ENCODE results near the gene OPCML.

The OPCML gene

DNA sequence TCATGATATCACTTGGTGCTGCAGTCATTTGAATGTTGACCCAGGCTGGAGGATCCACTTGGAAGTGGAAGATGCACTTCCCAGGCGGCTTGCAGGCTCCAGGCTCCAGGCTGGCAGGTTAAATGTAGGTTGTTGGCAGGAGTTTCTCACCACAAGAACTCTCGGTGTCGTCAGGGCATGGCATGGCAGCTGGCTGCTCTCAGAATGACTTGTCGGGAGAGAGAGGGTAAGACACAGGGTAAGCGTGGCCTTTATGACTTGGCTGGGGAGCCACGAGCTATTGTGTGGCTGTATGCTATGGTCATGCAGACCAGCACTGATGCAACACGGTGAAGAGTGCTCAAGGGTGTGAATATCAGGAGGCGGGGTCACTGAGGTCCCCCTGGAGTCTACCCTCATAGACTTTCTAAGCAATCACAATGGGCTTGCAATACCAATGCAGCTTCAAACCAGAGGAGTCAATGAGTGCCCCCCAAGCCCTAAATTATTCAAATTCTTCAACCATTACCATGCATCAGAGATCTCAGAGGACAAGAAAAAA is 1027.7 kb downstream of the OPCML start:
- Histone ChIP-seq H3K9me3 (ENCODE audit: low read length) (no peaks in the 10 kb centered on the region), H3K36me3 (ENCODE audit: insufficient read depth, low read length) (no peaks in the 10 kb centered on the region), H3K4me3 (ENCODE audit: low read length) (no peak overlapping the region), H3K27me3 (ENCODE audit: insufficient read depth, low read length) (no peaks in the 10 kb centered on the region), H2AFZ (ENCODE audit: low read depth, low read length) (no peak overlapping the region), H3K4me1 (ENCODE audit: insufficient read depth, low read length) (no peaks in the 10 kb centered on the region)

DNA sequence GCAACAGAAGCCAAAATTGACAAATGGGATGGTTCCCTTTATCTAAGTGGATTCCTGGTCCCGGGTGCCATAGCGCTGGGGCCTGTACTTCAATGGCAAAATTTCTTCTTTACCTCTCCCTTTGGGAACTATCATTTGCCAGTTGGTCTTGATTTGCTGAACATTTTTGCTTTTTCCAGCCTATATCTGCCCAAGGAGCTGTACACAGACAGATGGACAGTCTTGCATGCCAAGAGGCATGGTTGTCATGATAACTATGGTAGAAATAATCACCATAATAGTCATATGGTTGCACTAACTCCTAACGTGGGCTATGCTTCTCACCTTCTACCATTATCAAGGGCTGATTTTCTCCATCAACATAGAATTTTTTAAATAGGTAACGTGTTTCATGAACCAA is 1030.9 kb downstream of the OPCML start:
- Histone ChIP-seq H2AFZ (ENCODE audit: low read depth, low read length) (no peak overlapping the region), H3K36me3 (ENCODE audit: insufficient read depth, low read length) (no peaks in the 10 kb centered on the region), H3K4me3 (ENCODE audit: low read length) (no peak overlapping the region), H3K4me1 (ENCODE audit: insufficient read depth, low read length) (no peaks in the 10 kb centered on the region), H3K9me3 (ENCODE audit: low read length) (no peaks in the 10 kb centered on the region), H3K27me3 (ENCODE audit: insufficient read depth, low read length) (no peaks in the 10 kb centered on the region)

DNA sequence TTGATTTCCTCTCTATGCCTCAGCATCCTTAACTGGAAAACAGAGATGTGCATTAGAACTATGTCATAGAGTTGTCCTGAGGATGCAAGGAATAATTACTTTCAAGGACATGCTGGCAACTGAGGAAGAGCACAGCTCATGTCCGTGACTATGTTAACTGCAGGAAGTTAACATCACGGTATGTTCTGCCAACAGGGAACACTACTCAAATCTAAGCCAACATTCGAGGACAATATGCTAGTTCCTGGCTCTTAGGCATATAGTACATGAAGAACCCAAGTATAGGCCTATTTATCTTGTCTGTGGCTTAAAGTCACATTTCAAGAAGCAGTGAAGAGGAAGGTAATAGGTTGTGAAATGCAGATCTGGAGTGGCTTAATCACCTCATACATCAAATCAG is 1032.6 kb downstream of the OPCML start:
- H3K4me3 ChIP-seq (ENCODE audit: low read length), result no peak overlapping the region
- no peaks in the 10 kb centered on the region for H3K4me1 ChIP-seq (ENCODE audit: insufficient read depth, low read length)
- H3K36me3 ChIP-seq (ENCODE audit: insufficient read depth, low read length), result no peaks in the 10 kb centered on the region
- H3K27me3 ChIP-seq (ENCODE audit: insufficient read depth, low read length), result no peaks in the 10 kb centered on the region
- no peak overlapping the region for H2AFZ ChIP-seq (ENCODE audit: low read depth, low read length)
- H3K9me3 ChIP-seq (ENCODE audit: low read length), result no peaks in the 10 kb centered on the region

DNA sequence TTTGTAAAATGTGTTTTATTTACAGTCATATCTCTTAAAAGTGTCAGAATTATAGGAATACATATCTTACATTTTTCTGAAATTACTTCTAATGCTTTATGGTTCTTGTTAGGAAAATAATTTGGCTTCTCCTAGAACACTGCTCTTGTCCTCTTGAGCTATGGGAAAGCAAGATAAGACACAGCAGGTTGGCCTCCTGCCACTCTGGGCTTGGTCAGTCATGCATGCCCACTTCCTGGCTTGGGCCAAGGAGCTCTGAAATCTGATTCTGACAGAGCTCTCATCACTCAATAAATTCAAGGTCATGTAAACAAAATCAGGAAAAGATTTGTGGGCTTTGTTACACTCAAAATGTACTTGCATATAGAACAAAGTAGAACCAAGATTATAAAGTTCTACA is 1036.0 kb downstream of the OPCML start:
- H3K9me3 ChIP-seq (ENCODE audit: low read length), result no peaks in the 10 kb centered on the region
- H3K27me3 ChIP-seq (ENCODE audit: insufficient read depth, low read length), result no peaks in the 10 kb centered on the region
- H3K36me3 ChIP-seq (ENCODE audit: insufficient read depth, low read length), result no peaks in the 10 kb centered on the region
- no peak overlapping the region for H3K4me3 ChIP-seq (ENCODE audit: low read length)
- no peak overlapping the region for H2AFZ ChIP-seq (ENCODE audit: low read depth, low read length)
- H3K4me1 ChIP-seq (ENCODE audit: insufficient read depth, low read length), result no peaks in the 10 kb centered on the region

DNA sequence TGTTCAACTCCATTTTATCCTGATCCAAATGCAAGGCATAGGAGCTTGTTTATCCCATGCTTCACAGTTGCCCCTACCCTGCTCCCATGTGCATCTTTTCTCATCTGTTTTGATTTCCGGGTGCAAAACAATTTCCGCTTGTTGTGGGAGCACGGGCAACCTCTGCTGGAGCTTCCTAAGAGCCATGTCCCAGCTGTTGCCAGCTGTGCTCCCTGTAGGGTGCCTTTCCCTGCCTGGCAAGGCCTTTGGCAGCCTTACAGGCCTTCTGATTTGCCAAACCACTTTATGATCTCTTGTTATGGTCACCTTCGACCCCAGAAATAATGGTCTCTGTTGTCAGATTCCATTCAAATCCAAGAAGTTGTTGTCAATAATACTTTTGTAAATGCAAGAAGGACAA is 1038.5 kb downstream of the OPCML start:
- Histone ChIP-seq H3K27me3 (ENCODE audit: insufficient read depth, low read length) (no peaks in the 10 kb centered on the region), H3K4me3 (ENCODE audit: low read length) (no peak overlapping the region), H3K36me3 (ENCODE audit: insufficient read depth, low read length) (no peaks in the 10 kb centered on the region), H2AFZ (ENCODE audit: low read depth, low read length) (no peak overlapping the region), H3K4me1 (ENCODE audit: insufficient read depth, low read length) (no peaks in the 10 kb centered on the region), H3K9me3 (ENCODE audit: low read length) (no peaks in the 10 kb centered on the region)

DNA sequence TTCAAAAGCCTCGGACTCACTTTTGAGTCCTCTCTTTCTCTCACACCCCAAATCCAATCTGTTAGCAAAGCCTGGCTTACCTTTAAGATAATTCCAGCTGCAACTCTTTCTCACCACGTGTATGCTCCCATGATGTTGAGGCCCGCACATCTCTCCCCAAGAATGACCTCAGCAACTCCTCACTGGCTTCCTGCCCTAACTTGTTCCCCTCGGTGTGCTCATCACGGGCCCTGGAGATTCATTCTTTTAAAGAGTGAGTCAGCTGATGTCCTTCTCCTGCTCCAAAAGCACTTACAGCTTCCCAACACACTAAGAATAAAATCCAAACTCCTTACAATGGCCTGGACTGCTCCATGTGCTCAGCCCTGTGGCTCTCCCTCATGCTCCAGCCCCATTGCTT is 1041.3 kb downstream of the OPCML start:
- Histone ChIP-seq H3K4me3 (ENCODE audit: low read length) (no peak overlapping the region), H3K4me1 (ENCODE audit: insufficient read depth, low read length) (no peaks in the 10 kb centered on the region), H3K27me3 (ENCODE audit: insufficient read depth, low read length) (no peaks in the 10 kb centered on the region), H3K36me3 (ENCODE audit: insufficient read depth, low read length) (no peaks in the 10 kb centered on the region), H3K9me3 (ENCODE audit: low read length) (no peaks in the 10 kb centered on the region), H2AFZ (ENCODE audit: low read depth, low read length) (no peak overlapping the region)

DNA sequence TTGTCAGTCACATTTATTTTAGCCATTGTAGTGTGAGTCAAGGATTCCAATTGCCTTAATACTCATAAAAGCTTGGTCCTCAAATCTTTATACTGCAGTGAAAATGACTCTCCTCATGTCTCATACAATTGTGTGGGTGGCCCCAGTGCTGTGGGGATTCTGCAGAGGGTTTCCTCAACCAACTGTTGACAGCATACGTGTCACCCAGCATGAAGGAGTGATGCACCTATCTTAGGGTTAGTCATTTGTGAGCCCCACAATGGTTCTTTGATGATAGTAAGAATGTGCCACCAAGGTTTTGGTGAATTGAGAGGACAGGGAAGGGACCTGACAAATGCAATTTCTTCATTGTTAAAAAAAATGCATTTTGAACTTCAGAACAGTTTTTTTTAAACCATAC is 1046.2 kb downstream of the OPCML start:
- Histone ChIP-seq H3K27me3 (ENCODE audit: insufficient read depth, low read length) (no peaks in the 10 kb centered on the region), H3K4me1 (ENCODE audit: insufficient read depth, low read length) (no peaks in the 10 kb centered on the region), H3K4me3 (ENCODE audit: low read length) (no peak overlapping the region), H3K9me3 (ENCODE audit: low read length) (no peaks in the 10 kb centered on the region), H2AFZ (ENCODE audit: low read depth, low read length) (no peak overlapping the region), H3K36me3 (ENCODE audit: insufficient read depth, low read length) (no peaks in the 10 kb centered on the region)

DNA sequence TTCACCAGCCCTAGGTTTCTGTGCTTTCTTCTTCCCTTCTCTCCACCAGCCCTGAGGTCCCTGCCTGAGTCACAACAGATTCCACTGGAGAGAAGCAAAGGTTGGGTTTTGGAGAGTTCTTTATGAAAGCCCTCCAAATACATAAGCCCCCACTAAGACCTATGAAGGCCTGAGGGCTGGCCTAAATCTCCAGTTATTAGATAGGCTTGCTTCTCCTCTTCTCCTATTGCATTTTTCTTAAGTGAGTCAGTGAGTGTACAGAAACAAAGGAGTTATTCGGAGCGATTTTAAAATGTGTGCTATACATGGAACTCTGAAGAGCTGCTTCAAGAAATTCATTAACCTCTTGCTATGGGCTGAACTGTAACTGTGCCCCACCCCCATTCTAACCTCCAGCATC is 1057.3 kb downstream of the OPCML start:
- Histone ChIP-seq H2AFZ (ENCODE audit: low read depth, low read length) (no peak overlapping the region), H3K4me1 (ENCODE audit: insufficient read depth, low read length) (no peaks in the 10 kb centered on the region), H3K27me3 (ENCODE audit: insufficient read depth, low read length) (no peaks in the 10 kb centered on the region), H3K4me3 (ENCODE audit: low read length) (no peak overlapping the region), H3K9me3 (ENCODE audit: low read length) (no peaks in the 10 kb centered on the region), H3K36me3 (ENCODE audit: insufficient read depth, low read length) (no peaks in the 10 kb centered on the region)

DNA sequence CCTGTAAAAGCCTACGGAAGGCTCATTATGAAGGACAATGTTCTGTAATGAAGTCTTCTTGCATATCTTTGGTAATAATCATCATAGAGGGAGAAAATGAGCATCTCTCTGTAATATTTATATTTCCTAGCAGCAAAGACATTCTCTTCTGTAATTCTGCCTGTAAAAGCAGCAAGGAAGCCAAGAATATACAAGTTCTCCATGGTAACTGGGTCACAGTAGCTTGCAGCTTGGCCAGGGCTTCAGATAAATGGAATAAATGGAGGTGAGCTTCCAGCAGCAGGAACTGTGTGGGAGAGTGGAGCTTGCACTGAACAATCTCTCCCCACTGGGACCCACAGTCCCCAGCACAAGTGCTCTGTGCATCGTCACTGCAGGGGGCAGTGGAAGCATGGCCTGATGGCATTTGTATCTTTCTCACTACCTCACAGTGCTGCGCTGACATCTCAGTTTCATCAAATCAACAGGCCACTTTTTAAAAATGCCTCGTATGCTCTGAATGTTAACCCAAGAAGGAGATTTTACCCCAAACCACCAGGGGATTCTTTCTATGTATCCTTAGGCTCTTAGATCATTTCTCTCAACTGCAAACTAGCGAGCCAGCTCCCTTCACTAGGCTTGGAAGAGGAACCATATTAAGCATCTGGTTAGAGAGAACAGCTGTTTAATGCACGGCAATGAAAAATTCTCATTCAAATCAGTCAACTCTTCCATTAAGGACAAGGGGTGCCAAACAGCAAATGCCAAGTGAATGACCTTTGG is 1059.7 kb downstream of the OPCML start:
- H3K4me1 ChIP-seq (ENCODE audit: insufficient read depth, low read length), result no peaks in the 10 kb centered on the region
- no peak overlapping the region for H3K4me3 ChIP-seq (ENCODE audit: low read length)
- no peak overlapping the region for H2AFZ ChIP-seq (ENCODE audit: low read depth, low read length)
- no peaks in the 10 kb centered on the region for H3K36me3 ChIP-seq (ENCODE audit: insufficient read depth, low read length)
- H3K9me3 ChIP-seq (ENCODE audit: low read length), result no peaks in the 10 kb centered on the region
- H3K27me3 ChIP-seq (ENCODE audit: insufficient read depth, low read length), result no peaks in the 10 kb centered on the region

DNA sequence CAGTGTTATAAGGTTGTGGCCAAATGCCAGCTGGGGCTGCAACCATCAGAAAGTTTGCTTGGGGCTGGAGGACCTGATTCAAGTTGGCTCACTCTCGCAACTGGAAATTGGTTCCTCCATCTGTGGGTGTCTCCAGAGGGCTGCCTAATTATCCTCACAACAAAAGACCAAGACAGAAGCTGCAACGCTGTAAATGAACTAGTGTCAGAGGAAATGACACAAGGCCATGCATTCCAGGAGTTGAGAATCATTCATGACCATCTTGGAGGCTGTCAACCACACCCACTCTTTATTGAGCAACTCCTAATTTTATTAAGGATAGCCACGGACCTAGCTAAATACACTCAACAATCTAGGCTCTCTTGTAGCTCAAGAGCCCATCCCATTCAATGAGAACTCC is 1060.8 kb downstream of the OPCML start:
- H3K4me1 ChIP-seq (ENCODE audit: insufficient read depth, low read length), result no peaks in the 10 kb centered on the region
- no peaks in the 10 kb centered on the region for H3K9me3 ChIP-seq (ENCODE audit: low read length)
- no peaks in the 10 kb centered on the region for H3K36me3 ChIP-seq (ENCODE audit: insufficient read depth, low read length)
- H3K4me3 ChIP-seq (ENCODE audit: low read length), result no peak overlapping the region
- H3K27me3 ChIP-seq (ENCODE audit: insufficient read depth, low read length), result no peaks in the 10 kb centered on the region
- no peak overlapping the region for H2AFZ ChIP-seq (ENCODE audit: low read depth, low read length)

DNA sequence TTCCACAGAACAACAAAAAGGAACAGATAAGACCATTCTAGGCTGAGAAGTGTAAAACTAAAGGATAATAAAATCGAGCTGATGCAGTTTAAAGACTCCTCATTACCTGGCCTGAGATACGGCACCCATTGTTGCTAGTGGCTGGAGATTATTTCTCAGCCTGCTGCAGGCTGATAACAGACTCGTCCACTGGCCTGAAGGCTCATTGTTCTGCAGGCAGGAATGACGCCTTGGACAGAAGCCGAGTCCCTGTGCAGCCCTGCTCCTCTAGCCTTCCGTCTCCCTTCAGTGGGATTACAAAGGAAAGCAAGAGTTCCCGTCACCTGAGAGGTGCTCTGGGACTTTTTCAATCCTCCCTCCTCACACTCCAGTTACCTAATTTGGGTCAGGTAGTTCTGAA is 1065.3 kb downstream of the OPCML start:
- Histone ChIP-seq H3K4me1 (ENCODE audit: insufficient read depth, low read length) (no peaks in the 10 kb centered on the region), H3K9me3 (ENCODE audit: low read length) (no peaks in the 10 kb centered on the region), H3K4me3 (ENCODE audit: low read length) (no peak overlapping the region), H3K27me3 (ENCODE audit: insufficient read depth, low read length) (no peaks in the 10 kb centered on the region), H2AFZ (ENCODE audit: low read depth, low read length) (no peak overlapping the region), H3K36me3 (ENCODE audit: insufficient read depth, low read length) (no peaks in the 10 kb centered on the region)

DNA sequence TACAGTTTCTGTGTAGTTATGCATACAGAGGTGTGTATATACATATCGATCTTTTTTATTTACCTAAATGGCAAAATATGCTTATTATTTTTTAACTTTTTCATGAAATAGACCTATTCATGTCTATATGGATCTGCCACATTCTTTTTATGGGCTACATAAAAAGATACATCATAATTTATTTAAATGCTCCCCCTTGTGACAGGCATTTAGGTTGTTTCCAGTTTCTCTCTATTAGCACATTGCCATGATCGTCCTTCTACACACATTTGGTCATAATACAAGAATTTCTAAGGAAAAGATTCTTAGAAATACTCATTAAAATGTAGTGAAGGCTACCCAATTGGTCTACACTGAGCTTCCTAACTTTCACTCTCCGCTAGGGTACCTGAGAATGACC is 1067.4 kb downstream of the OPCML start:
- no peaks in the 10 kb centered on the region for H3K4me1 ChIP-seq (ENCODE audit: insufficient read depth, low read length)
- no peaks in the 10 kb centered on the region for H3K36me3 ChIP-seq (ENCODE audit: insufficient read depth, low read length)
- no peak overlapping the region for H3K4me3 ChIP-seq (ENCODE audit: low read length)
- no peaks in the 10 kb centered on the region for H3K9me3 ChIP-seq (ENCODE audit: low read length)
- no peak overlapping the region for H2AFZ ChIP-seq (ENCODE audit: low read depth, low read length)
- H3K27me3 ChIP-seq (ENCODE audit: insufficient read depth, low read length), result no peaks in the 10 kb centered on the region

DNA sequence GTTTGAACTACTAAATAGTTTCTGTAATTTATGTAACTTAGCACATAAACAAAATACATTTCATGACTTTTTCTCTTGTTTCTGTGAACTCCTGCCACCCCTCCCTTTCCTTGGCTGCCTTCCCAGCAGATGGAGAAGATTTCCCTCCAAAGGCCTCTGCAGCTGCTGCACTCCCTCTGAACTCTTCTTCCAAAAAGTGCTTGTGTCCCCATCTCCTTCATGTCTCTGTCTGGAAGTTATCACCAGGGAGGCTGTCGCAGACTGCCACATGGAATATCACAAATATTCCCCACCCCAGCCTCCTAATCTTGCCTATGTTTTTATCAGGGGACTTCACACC is 1068.3 kb downstream of the OPCML start:
- Histone ChIP-seq H3K36me3 (ENCODE audit: insufficient read depth, low read length) (no peaks in the 10 kb centered on the region), H3K27me3 (ENCODE audit: insufficient read depth, low read length) (no peaks in the 10 kb centered on the region), H3K4me3 (ENCODE audit: low read length) (no peak overlapping the region), H3K4me1 (ENCODE audit: insufficient read depth, low read length) (no peaks in the 10 kb centered on the region), H3K9me3 (ENCODE audit: low read length) (no peaks in the 10 kb centered on the region), H2AFZ (ENCODE audit: low read depth, low read length) (no peak overlapping the region)

Data from neuron (in vitro differentiated cells).